ENCODE data around the gene HAT1.

DNA sequence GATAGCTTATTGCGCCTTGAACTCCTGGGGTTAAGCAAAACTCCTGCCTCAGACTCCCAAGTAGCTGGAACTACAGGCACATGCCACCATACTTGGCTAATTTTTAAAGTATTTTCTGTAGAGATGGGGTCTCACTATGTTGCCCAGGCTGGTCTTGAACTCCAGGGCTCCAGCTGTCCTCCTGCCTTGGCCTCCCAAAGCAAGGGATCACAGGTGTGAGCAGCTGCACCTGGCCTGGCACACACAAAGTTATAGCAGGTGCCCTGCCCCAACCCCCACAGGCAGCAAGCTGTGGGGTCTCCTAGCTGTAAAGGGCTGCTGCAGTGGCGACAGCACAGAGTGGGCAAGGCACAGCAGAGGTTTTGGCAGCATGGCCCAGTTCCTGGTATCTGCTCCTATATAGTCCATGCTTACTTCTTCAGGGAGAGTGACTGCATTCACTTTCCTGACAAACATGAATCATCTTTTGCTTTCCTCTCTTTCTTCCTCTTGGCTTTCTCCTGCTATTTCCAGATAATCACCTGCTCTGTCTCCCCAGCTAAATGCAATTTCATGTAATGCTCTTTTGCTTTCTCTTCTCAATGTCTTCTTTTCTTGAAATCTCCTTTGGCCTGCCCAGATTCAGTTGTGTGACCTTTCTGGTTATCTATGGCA lies 50.2 kb downstream of the HAT1 start:
- TF ChIP-seq, protein P1, sequence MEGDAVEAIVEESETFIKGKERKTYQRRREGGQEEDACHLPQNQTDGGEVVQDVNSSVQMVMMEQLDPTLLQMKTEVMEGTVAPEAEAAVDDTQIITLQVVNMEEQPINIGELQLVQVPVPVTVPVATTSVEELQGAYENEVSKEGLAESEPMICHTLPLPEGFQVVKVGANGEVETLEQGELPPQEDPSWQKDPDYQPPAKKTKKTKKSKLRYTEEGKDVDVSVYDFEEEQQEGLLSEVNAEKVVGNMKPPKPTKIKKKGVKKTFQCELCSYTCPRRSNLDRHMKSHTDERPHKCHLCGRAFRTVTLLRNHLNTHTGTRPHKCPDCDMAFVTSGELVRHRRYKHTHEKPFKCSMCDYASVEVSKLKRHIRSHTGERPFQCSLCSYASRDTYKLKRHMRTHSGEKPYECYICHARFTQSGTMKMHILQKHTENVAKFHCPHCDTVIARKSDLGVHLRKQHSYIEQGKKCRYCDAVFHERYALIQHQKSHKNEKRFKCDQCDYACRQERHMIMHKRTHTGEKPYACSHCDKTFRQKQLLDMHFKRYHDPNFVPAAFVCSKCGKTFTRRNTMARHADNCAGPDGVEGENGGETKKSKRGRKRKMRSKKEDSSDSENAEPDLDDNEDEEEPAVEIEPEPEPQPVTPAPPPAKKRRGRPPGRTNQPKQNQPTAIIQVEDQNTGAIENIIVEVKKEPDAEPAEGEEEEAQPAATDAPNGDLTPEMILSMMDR (IDR thresholded peaks at IDR 0.05; ENCODE audit: low read depth, low read length): no peak
- TF ChIP-seq EZH2phosphoT487 (IDR thresholded peaks at IDR 0.05; ENCODE audit: low read depth): no peak

Measured in OCI-LY3 (cell line).